ENCODE measurements around the gene TMPRSS3. TPM values are rescaled to one million over a fixed set of nuclear protein-coding genes. Genes with fewer than 3 reads are reported as not detected.

Gene TMPRSS3
- 0.15 to 0.24 TPM (median 0.21 TPM) in 5 replicates for total RNA-seq (2022; extraction: Qiagen RNA extraction; ENCODE audit: low read depth)

DNA sequence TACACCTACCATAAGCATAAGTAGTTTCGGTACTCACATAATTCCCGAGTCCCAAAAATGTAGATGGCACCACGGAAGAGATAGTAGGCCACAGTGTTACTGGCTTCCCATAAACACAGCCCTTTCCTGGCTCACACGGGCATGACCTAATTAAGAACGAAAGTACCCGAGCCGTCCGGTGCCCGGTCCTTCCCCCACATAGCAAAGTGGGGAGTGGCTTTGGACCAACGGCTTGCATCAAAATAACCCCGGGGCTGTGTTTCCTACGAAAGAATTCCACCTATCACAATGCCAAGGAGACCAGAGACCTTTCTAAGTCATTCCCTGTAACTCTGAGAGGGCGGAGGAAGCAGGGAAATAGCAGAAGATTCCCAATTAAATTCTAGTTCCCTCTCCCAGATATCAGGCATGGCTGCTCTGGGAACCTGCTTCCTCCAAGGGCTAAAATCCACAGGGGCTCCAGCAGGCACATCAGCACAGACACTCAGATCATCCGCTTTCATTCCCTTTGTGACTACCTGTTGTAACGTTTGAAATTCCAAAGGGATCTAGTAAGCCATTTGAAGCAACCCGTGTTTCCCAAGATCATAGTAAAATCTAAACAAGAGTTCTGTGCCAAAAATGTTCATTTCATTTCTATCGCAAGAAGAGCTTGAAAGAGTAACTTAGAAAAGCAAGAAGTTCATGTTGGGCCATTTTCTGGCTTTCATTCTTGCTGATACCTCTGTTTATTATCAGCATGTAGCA is at the start of gene TMPRSS3:
Gene TMPRSS3 (minus strand): TSS at position 148 of the 747 bp plus-strand sequence. CDS start 635 bp downstream, outside the sequence.

DNA sequence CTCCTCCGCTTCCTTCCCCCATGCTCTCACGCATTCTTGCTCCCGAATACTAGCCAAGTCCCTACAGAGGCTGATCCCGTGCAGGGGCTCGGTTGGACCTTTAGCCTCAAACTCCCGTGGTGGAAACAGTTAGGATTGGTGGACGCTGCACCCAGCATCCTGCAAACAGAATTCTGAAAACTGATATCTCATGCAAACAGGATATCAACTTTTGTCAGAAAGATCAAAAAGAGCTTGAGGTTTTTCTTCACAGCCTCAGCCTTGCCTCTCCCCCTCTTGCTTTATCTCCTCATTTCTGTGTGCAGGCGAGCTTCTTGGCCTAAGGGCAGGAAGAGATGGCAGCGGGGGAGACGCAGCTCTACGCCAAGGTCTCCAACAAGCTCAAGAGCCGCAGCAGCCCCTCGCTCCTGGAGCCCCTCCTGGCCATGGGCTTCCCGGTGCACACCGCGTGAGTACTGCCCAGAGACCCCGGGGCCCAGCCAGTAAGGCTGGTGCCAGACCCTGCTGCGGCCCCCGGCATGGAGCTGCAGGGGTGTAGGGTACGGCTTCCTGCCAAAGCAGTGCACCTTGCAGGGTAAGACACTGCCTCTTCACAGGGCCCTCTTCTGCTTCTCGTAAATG is 7.9 kb upstream of the TMPRSS3 start, which contains the start of gene UBASH3A:
Gene UBASH3A (plus strand): TSS at position 292 of the 621 bp plus-strand sequence. CDS start 44 bp downstream, at position 336.

DNA sequence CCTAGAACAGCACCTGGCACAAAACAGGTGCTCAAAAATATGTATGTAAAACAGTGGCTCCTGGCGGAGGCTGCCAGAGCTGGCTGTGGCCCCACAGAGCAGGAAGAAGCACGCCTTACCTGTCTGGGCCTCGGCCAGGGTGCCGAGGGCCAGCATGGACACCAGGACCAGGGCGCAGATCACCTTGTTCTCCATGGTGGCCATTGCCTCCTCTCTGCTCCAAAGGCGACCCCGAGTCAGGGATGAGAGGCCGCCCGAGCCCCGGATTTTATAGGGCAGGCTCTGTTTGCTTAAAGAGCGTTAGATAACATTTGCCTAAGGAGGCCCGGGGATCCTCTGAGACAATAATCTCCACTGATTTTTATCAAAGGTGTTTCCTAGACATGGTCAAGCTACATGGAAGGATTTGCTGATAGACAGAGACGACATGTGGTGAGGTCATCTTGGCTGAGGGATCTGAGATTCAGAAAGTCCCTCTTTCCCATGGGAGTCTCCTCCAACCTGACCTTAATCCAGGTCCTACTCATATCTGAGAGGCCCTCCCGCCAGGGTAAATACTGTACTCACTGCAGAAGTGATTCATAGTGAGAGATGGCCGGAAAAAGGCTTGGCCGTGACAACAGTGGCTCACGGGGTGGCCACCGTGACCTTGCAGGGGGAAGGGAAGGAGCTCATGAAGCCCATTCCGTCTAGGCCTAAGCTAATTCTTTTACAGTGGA is 29.4 kb downstream of the TMPRSS3 start, which contains the start of gene TFF1:
Gene TFF1 (minus strand): TSS at position 244 of the 719 bp plus-strand sequence. CDS start 40 bp downstream, at position 204.

DNA sequence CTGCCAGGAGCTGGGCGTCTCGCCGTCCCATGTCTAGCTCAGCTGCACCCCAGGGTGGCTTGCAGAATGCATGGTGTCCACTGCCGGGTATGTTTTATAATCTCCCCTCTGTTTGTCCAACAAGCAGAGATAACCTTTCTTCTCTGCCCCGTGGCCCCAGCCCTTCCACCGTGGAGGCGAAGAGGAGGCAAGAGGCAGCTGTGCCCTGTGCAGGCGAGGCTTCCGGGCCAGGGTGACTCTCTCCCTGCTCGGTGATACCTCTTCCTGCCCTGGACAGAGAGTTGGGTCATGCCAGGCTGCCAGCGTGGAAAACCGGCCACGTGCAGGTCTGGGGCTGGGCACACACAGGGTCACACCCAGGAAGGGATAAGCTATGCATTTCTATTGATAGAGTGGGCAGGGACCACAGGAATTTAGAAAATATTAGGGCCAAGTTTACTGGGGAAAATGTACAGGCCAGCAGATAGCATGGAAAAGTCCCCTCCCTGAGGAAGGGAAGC is 44.9 kb downstream of the TMPRSS3 start, which contains the start of gene TFF2:
Gene TFF2 (minus strand): TSS at position 68 of the 500 bp plus-strand sequence. CDS start 37 bp downstream, at position 31.

Other genes starting within 250 kb of the TMPRSS3 start
- gene ABCG1, start 176.9 kb downstream of the TMPRSS3 start, total RNA-seq (2022; extraction: Qiagen RNA extraction; ENCODE audit: low read depth), result 2.3 to 3.3 TPM (median 2.9 TPM) in 5 replicates
- not detected in 5 replicates for gene TFF3, start 80.6 kb downstream of the TMPRSS3 start, total RNA-seq (2022; extraction: Qiagen RNA extraction; ENCODE audit: low read depth)
- not detected in 5 replicates for gene TFF2, start 45.1 kb downstream of the TMPRSS3 start, total RNA-seq (2022; extraction: Qiagen RNA extraction; ENCODE audit: low read depth)
- gene TFF1, start 29.5 kb downstream of the TMPRSS3 start, total RNA-seq (2022; extraction: Qiagen RNA extraction; ENCODE audit: low read depth), result 20.3 to 28.6 TPM (median 25.3 TPM) in 5 replicates
- 0.09 to 0.28 TPM (median 0.18 TPM) in 5 replicates for gene UBASH3A, start 7.8 kb upstream of the TMPRSS3 start, total RNA-seq (2022; extraction: Qiagen RNA extraction; ENCODE audit: low read depth)
- 0.34 to 1.3 TPM (median 0.67 TPM) in 5 replicates for gene RSPH1, start 100.2 kb upstream of the TMPRSS3 start, total RNA-seq (2022; extraction: Qiagen RNA extraction; ENCODE audit: low read depth)
- gene SLC37A1, start 117.8 kb upstream of the TMPRSS3 start, total RNA-seq (2022; extraction: Qiagen RNA extraction; ENCODE audit: low read depth), result 2.6 to 4.1 TPM (median 3.8 TPM) in 5 replicates

Measured in A549 treated with ZK216348 at 1 μM for 4 hours (cell line).